Activated naive CD4-positive, alpha-beta T cell treated with anti-CD3 and anti-CD28 coated beads for 36 hours (primary cell): ENCODE measurements around the gene GMEB2. TPM values are rescaled to one million over a fixed set of nuclear protein-coding genes. Genes with fewer than 3 reads are reported as not detected.
A peak's percentile ranks its signal among the peaks of the same experiment; 100 is the strongest.

Source experiments
- CTCF ChIA-PET: fragments of 350-600 bp; sonication (Branson Sonifier 250); formaldehyde crosslinking; loops from one replicate; lab custom pipeline; 2021; ENCODE audit warnings: antibody characterized with exemption; lab: Charles Lee
- DNase-seq: peaks from one replicate; pipeline ENCODE4 v3.0.0-alpha.2; 2020
- H3K27ac Mint-ChIP-seq: one replicate; pipeline ENCODE4 v1.8.0; 2021; ENCODE audit warnings: mild to moderate bottlenecking, mixed read lengths
- H3K27me3 Mint-ChIP-seq: one replicate; pipeline ENCODE4 v1.8.0; 2021; ENCODE audit warnings: low read depth, mixed read lengths
- H3K36me3 Mint-ChIP-seq: one replicate; pipeline ENCODE4 v1.8.0; 2021; ENCODE audit warnings: low read depth, mixed read lengths
- H3K4me1 Mint-ChIP-seq: one replicate; pipeline ENCODE4 v1.8.0; 2021; ENCODE audit warnings: low read depth, mixed read lengths
- H3K4me3 Mint-ChIP-seq: one replicate; pipeline ENCODE4 v1.8.0; 2021; ENCODE audit warnings: mild to moderate bottlenecking, moderate library complexity, mixed read lengths
- H3K9me3 Mint-ChIP-seq: one replicate; pipeline ENCODE4 v1.8.0; 2021; ENCODE audit warnings: mixed read lengths
- intact Hi-C: fragments of 100-400 bp; cut with micrococcal nuclease; formaldehyde crosslinking; loops from one replicate; pipeline ENCODE4 v1.15.1; 2023
- total RNA-seq, 2 experiments: library from RNA; stranded (reverse); gene quantifications; one replicate each; pipeline ENCODE4 v1.2.3, GENCODE V29; 2021

The GMEB2 gene
- total RNA-seq, 2 experiments from 2014 or later, result 16.7 to 18.0 TPM

DNA sequence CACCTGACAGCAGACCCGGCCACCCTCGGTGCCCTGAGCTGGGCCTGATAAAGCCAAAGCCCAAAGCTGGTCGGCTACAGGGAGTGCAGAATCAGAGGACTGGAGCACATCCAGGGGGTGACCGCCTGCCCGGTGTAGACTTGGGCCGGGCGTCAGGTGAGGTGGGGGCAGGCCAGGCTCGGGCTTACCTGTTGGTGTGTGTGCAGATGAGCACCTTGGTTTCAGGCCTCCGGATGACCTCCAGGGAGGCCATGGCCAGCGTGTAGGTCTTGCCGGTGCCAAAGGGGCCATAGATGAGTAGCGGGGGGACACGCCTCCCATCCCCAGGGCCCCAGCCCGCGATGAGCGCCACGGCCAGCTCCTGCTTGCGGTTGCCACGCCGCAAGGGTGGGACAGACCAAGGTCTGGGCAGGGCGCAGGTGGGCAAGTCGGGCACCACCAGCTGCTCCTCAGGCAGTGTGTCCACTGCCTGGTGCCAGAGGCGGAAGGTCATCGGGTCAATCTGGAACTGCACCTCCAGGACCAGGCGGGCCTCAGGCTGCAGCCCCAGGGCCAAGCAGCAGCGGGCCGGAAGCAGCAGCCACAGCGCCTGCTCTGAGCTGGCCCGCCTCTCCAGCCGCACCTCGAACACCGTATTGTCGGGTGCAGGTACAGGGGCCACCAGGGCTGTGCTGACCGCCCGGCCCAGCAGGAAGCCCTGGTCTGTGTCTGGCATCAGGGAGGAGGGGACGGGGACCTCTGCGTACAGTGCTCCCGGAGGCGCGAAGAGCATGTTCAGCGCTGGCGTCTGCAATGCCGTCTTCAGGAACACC is 58.5 kb downstream of the GMEB2 start:
- intact Hi-C loops, result no loop called here
- no peaks in the 10 kb centered on the region for H3K9me3 Mint-ChIP-seq
- H3K36me3 Mint-ChIP-seq, result no peaks in the 10 kb centered on the region
- CTCF ChIA-PET, result no interaction called here
- H3K27ac Mint-ChIP-seq, result no peak overlapping the region
- DNase-seq, result peak; percentile 28
- H3K27me3 Mint-ChIP-seq, result no peaks in the 10 kb centered on the region
- peak overlapping the region; percentile 27 for H3K4me3 Mint-ChIP-seq
- peaks cover 21% of the 10 kb centered on the region for H3K4me1 Mint-ChIP-seq

DNA sequence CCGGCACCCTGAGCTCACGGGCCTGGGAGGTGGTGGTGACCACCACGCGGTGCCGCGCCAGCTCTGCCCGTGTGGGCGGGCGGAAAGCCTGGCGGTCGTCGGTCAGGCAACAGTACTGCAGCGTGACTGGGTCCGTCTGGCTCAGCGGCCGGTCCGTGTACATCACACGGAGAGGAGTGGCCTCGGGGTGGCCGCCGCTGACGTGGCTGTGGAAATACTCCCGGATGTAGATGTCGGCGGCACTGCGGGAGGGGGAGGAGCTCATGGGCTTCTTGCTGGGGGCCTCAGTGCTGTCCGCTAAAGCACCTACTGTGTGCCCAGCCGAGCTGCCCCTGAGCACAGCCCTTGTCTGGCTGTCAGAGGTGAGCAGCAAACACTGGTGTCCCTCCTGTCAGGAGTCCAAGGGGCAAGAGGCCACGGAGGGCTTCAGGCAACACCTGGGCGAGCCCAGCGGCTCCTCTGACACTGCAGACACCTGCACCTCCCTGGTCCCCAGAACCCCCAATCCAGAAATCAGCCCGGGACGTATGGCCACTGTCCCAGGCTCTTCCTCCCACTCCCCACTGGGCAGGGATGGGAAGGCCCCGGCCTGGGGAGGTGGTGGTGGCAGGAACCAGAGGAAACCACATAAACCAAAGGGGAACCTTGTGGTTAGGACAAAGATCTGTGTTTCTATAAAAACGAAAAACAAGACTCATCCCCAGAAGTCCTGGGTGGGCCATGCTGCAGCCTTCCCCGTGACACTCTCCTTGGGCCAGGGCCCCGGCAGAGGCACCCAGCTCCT is 59.3 kb downstream of the GMEB2 start:
- peaks cover 21% of the 10 kb centered on the region for H3K4me1 Mint-ChIP-seq
- H3K27me3 Mint-ChIP-seq, result no peaks in the 10 kb centered on the region
- no peaks in the 10 kb centered on the region for H3K9me3 Mint-ChIP-seq
- DNase-seq, result peak; percentile 70
- intact Hi-C loops, result no loop called here
- H3K4me3 Mint-ChIP-seq, result peak overlapping the region; percentile 27
- H3K36me3 Mint-ChIP-seq, result no peaks in the 10 kb centered on the region
- CTCF ChIA-PET, result no interaction called here
- H3K27ac Mint-ChIP-seq, result peak overlapping the region; percentile 30

DNA sequence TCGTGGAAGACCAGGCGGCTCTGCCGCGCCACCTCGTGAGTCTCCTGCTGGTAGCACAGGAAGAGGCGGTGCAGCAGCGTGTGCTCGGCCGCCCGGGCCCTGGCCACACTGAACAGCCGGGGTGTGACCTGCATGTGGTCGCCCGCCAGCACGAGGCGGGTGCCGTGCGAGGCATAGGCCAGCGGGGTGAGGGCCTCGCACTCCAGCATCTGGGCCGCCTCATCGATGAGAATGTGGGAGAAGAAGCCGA is 59.8 kb downstream of the GMEB2 start:
- no peak for DNase-seq
- Mint-ChIP-seq H3K27ac (no peak overlapping the region), H3K4me1 (peaks cover 21% of the 10 kb centered on the region), H3K9me3 (no peaks in the 10 kb centered on the region), H3K36me3 (no peaks in the 10 kb centered on the region), H3K4me3 (no peak overlapping the region), H3K27me3 (no peaks in the 10 kb centered on the region)
- intact Hi-C loops, result no loop called here
- CTCF ChIA-PET, result no interaction called here

DNA sequence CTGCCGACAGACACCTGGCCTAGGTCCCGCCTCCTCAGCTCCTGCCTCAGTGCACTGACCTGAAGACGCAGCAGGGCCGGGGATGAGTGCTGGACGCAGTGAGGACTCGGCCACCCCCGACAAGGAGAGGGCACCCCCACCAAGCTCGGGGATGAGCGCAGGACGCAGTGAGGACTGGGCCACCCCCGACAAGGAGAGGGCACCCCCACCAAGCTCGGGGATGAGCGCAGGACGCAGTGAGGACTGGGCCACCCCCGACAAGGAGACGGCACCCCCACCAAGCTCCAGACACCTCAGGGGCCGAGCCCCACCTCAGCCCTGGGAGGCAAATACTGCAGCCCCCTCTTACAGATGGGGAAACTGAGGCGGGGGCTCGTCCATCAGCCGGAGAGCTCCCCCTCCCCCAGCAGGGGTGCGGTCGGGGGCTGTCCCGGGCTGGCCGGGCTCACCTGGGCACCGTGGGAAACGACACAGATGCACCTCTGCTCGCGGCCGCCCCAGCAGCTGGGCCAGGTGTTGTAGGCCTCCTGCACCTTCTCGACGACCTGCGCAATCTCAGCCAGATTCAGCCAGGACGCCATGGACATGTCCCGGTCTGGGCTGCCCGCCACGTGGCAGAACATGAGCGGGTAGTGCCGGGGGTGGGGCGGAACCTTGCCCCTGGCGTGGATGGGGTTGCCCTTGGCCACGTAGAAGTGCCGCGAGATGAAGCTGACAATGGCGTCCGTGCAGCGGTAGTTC is 60.3 kb downstream of the GMEB2 start:
- Mint-ChIP-seq H3K4me1 (peaks cover 21% of the 10 kb centered on the region), H3K4me3 (no peak overlapping the region), H3K27ac (no peak overlapping the region), H3K27me3 (no peaks in the 10 kb centered on the region), H3K36me3 (no peaks in the 10 kb centered on the region), H3K9me3 (no peaks in the 10 kb centered on the region)
- no peak for DNase-seq
- intact Hi-C loops, result no loop called here
- CTCF ChIA-PET, result no interaction called here

DNA sequence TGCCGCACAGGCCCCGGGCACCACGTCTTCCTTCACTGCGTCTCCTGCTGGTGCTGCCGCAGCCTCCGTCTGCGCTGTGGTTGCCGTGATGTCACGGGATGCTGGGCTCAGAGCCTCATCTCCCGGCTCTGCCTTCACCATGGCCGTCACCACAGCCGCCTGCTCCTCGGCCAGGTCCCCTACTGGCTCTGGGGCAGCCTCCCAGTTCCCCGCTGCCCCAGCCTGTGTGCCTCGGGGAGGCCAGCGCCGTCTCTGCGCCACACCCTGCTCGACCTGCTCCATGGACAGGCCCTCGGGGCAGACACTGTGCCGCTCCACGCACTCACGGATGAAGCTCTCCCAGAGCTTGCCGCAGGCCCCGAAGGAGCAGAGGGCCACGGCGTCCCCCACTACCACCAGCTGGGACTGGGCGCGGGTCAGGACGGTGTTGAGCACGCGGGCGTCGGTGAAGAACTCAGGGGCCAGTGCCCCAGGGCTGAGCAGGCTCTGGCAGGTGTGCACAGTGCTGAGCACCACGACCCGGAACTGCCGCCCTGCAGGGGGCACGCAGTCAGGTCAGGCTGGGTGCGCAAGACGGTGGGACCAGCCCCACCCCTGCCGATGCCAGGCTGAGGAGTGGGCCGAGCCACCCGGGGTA is 61.1 kb downstream of the GMEB2 start:
- Mint-ChIP-seq H3K27ac (no peak overlapping the region), H3K9me3 (no peaks in the 10 kb centered on the region), H3K4me1 (peaks cover 21% of the 10 kb centered on the region), H3K36me3 (no peaks in the 10 kb centered on the region), H3K4me3 (no peak overlapping the region), H3K27me3 (no peaks in the 10 kb centered on the region)
- CTCF ChIA-PET, result no interaction called here
- no peak for DNase-seq
- intact Hi-C loops, result no loop called here

DNA sequence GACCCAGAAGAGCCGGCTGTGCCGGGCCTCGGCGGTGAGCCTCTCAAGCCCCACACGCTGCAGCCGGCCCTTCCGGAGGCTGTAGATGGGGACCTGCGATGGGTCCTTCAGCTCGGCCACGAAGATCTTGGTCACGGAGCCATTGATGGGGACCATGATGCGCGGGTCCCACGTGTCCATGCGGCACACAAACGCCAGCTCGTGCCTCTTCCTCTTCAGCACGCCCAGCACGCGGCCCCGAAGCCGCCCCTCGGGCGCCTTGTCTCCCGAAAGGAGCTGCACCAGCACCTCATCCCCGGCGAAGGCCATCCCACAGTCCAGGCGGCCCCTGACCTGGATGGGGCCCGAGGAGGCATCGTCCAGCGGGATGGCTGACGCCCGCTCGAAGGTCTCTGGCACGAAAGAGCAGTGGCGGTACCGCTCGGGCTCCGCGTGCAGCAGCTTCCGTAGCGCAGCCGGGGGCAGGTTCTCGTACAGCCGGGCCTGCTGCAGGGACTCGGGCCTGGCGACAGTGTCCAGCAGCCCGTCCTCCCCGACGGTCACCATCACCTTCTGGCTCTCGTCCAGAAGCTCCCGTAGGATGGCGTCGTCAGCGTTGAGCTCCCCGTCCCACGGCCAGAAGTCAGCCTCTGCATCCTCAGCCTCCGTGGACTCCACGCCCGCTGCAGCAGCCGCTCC is 61.7 kb downstream of the GMEB2 start:
- DNase-seq, result no peak
- Mint-ChIP-seq H3K36me3 (peaks cover 2% of the 10 kb centered on the region), H3K27ac (no peak overlapping the region), H3K4me3 (no peak overlapping the region), H3K4me1 (peaks cover 21% of the 10 kb centered on the region), H3K27me3 (no peaks in the 10 kb centered on the region), H3K9me3 (no peaks in the 10 kb centered on the region)
- intact Hi-C loops, result no loop called here
- CTCF ChIA-PET, result no interaction called here

DNA sequence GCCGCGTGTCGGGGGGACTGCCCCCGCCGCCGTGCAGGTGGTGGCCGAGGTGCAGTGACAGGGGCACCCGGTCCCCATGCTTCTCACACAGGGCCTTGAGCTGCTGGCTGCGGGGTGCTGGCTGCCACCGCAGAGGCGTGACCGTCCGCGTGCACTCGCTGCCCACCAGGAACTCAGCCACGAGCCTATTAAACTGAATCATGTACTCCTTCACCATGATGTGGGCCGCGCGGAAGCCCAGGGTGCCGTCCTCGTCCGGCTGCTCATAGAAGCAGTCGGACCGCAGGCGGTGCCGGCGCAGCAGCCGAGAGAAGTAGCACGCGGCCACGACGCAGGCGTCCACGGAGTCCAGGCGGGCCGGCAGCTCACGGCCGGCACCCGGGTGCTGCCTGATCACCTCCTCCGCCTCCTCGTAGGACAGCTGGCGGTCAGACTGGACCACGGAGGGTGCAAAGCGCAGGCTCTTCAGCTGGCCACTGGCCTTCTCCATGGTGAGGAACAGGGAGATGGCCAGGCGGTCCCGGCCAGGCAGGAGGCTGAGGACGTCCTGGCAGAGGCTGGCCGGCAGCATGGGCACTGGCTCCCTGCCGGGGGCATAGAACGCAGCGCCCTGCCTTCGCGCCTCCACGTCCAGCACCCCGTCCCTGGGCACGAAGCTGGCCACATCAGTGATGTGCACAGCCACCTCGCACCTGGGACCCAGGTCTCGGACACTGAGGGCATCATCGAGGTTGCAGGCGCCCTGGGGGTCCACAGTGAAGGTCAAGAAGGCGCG is 62.7 kb downstream of the GMEB2 start:
- peaks cover 2% of the 10 kb centered on the region for H3K36me3 Mint-ChIP-seq
- no peaks in the 10 kb centered on the region for H3K9me3 Mint-ChIP-seq
- CTCF ChIA-PET, result no interaction called here
- no peak for DNase-seq
- no peaks in the 10 kb centered on the region for H3K27me3 Mint-ChIP-seq
- intact Hi-C loops, result no loop called here
- peaks cover 20% of the 10 kb centered on the region for H3K4me1 Mint-ChIP-seq
- H3K4me3 Mint-ChIP-seq, result no peak overlapping the region
- no peak overlapping the region for H3K27ac Mint-ChIP-seq

DNA sequence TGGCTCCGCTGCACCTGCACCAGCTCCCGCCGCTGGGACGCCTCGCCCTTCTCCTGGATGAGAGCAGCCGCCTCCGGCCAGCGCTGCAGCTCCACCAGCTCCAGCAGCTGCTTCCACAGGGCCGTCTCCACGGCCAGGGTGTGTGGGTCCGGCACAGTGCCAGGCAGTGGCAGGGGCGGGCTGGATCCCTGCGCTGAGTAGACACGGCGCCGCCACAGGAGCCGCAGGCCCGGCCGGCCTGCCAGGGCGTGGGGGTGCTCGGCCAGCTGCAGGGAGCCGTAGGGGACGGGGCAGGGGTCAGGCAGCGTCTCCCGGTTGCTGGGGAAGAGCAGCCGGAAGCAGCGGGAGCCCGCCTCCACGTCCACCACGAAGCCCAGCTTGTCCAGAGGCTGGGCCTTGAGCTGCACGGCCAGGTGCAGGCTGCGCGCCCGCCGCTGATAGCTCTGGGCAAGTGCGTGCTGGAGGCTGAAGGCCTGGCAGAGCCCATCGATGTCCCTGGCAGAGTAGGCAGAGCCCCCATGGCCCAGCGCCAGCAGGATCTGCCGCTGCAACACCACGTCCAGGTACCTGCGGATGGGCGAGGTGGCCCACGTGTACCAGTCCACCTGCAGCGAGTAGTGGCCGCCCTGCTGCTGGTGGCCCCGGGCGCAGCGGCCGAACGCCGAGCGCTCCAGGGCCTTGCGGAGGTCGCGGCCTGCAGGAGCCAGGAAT is 63.5 kb downstream of the GMEB2 start:
- Mint-ChIP-seq H3K27ac (no peak overlapping the region), H3K4me3 (no peak overlapping the region), H3K27me3 (no peaks in the 10 kb centered on the region), H3K36me3 (peaks cover 4% of the 10 kb centered on the region), H3K4me1 (peaks cover 13% of the 10 kb centered on the region), H3K9me3 (no peaks in the 10 kb centered on the region)
- no peak for DNase-seq
- intact Hi-C loops, result no loop called here
- CTCF ChIA-PET, result no interaction called here

DNA sequence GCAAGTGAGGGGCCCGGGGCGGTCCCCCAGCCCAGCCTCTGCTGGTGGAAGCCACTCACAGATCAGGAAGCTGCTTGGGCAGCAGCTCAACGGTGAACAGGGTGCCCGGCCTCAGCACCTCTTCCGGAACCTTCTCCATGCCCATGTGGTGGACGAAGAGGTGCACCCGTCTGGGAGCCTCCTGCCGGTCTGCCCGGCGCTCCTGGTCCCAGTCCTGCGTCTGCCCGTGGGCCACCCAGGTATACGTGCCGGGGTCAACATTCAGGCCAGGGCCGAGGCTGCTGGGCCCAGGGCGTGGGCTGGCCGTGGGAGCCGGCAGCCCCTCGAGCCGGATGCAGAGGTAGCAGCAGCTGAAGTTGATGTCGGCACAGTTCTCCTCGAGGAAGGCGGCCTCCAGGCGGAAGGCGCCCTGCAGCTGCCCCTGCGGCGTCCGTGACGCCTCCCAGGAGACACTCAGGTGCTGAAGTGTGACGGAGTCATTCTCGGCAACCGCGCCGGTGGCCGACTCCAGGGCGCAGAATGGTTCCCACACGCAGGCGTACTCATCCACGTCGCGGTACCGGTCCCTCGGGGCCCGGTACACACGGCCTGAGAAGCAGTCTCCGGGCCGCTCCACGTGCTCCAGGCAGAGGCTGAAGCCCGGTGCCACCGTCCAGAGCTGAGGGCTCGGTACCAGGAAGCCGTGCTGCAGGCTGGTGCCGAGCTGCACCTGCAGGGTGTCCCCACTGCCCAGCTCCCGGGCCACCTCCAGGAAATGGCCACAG is 64.3 kb downstream of the GMEB2 start:
- CTCF ChIA-PET, result interaction anchor here (1.1 kb wide), 1 partner anchor 11 kb away, joined by 3 read pairs; the partner anchor contains the start of gene HELZ2
- Mint-ChIP-seq H3K4me1 (peaks cover 6% of the 10 kb centered on the region), H3K27me3 (no peaks in the 10 kb centered on the region), H3K36me3 (peaks cover 4% of the 10 kb centered on the region), H3K4me3 (no peak overlapping the region), H3K9me3 (no peaks in the 10 kb centered on the region), H3K27ac (no peak overlapping the region)
- no peak for DNase-seq
- intact Hi-C loops, result no loop called here

DNA sequence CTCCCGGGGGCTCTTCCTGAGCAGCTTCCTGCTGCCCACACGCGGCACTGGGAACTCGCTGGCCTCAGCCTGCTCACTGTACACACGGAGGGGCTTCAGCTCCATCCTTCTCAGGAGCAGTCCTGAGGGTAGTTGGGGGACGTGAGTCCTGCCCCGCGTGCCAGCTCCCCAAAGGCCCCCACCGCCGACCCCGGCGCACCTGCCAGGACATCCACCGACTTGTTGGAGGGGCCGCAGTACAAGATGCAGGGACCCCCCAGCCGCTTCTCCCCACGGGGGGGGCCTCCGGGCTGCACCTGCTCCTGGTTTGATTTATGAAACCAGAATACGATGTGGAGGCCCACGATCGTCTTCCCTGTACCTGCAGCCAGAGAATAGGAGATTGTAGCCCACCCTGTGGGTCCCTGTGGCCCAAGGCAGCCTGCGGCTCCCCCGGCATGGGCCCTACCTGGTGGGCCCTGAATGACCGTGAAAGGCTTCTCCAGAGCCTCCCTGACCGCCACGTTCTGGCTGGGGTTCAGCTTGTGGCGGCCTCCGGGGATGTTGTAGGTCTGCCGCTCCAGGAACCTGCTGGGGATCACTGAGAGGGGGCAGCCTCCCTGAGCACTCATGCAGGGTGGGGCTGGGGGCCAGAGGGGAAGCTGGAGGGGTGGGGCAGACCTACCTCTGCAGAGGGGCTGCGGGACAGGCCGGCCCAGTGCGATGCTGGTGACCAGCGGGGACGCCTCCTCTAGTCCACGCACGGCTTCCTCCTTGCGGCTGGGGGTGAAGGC is 65.1 kb downstream of the GMEB2 start:
- CTCF ChIA-PET, result interaction anchor here (1.1 kb wide), 1 partner anchor 12 kb away, joined by 3 read pairs; the partner anchor contains the start of gene HELZ2
- Mint-ChIP-seq H3K9me3 (no peaks in the 10 kb centered on the region), H3K4me1 (no peaks in the 10 kb centered on the region), H3K27ac (no peak overlapping the region), H3K4me3 (no peak overlapping the region), H3K27me3 (no peaks in the 10 kb centered on the region), H3K36me3 (peaks cover 4% of the 10 kb centered on the region)
- intact Hi-C loops, result no loop called here
- DNase-seq, result no peak
